Measurements from ENCODE around the gene TMEM117. TPM values are rescaled to one million over a fixed set of nuclear protein-coding genes. Genes with fewer than 3 reads are reported as not detected.
A peak's percentile ranks its signal among the peaks of the same experiment; 100 is the strongest.
"Not testable (repeated sequence)": the region's sequence is repeated elsewhere in the genome, so short reads cannot be mapped to it uniquely, and the experiment has no call there.

The TMEM117 gene
- total RNA-seq, 1 experiment from 2014 or later = 5.3 TPM

- DNase-seq (ENCODE audit: low read depth) = no peak
These were observed 184.7 kb downstream of the TMEM117 start for GRCh38 chr12:44020555-44020954.

GRCh38 chr12:44021471-44021971 lies 185.6 kb downstream of the TMEM117 start:
- no peak for DNase-seq (ENCODE audit: low read depth)

GRCh38 chr12:44025499-44025898 lies 189.6 kb downstream of the TMEM117 start:
- DNase-seq (ENCODE audit: low read depth) = no peak

- no peak for DNase-seq (ENCODE audit: low read depth)
These were observed 190.2 kb downstream of the TMEM117 start for GRCh38 chr12:44026046-44026445.

GRCh38 chr12:44026926-44027325 lies 191.0 kb downstream of the TMEM117 start:
- DNase-seq (ENCODE audit: low read depth) = not testable (repeated sequence)

GRCh38 chr12:44029194-44029593 lies 193.3 kb downstream of the TMEM117 start:
- DNase-seq (ENCODE audit: low read depth) = no peak

GRCh38 chr12:44031472-44032185 lies 195.7 kb downstream of the TMEM117 start:
- DNase-seq (ENCODE audit: low read depth) = peak; percentile 35

- DNase-seq (ENCODE audit: low read depth) = no peak
These were observed 199.0 kb downstream of the TMEM117 start for GRCh38 chr12:44034906-44035305.

GRCh38 chr12:44036875-44037443 lies 201.1 kb downstream of the TMEM117 start:
- DNase-seq (ENCODE audit: low read depth) = no peak

- DNase-seq (ENCODE audit: low read depth) = no peak
These were observed 202.5 kb downstream of the TMEM117 start for GRCh38 chr12:44038411-44038810.

- peak; percentile 18 for DNase-seq (ENCODE audit: low read depth)
These were observed 208.6 kb downstream of the TMEM117 start for GRCh38 chr12:44044491-44044890.

- DNase-seq (ENCODE audit: low read depth) = no peak
These were observed 211.0 kb downstream of the TMEM117 start for GRCh38 chr12:44046732-44047417.

- no peak for DNase-seq (ENCODE audit: low read depth)
These were observed 216.7 kb downstream of the TMEM117 start for GRCh38 chr12:44052554-44052953.

GRCh38 chr12:44053549-44054127 lies 217.8 kb downstream of the TMEM117 start:
- DNase-seq (ENCODE audit: low read depth) = no peak

- DNase-seq (ENCODE audit: low read depth) = no peak
These were observed 218.4 kb downstream of the TMEM117 start for GRCh38 chr12:44054281-44054680.

GRCh38 chr12:44058366-44058765 lies 222.5 kb downstream of the TMEM117 start:
- no peak for DNase-seq (ENCODE audit: low read depth)

GRCh38 chr12:44059476-44059875 lies 223.6 kb downstream of the TMEM117 start:
- DNase-seq (ENCODE audit: low read depth) = no peak

- DNase-seq (ENCODE audit: low read depth) = no peak
These were observed 227.8 kb downstream of the TMEM117 start for GRCh38 chr12:44063671-44064070.

- DNase-seq (ENCODE audit: low read depth) = no peak
These were observed 241.0 kb downstream of the TMEM117 start for GRCh38 chr12:44076871-44077270.

GRCh38 chr12:44077294-44077693 lies 241.4 kb downstream of the TMEM117 start:
- no peak for DNase-seq (ENCODE audit: low read depth)

GRCh38 chr12:44078273-44078672 lies 242.4 kb downstream of the TMEM117 start:
- peak; percentile 32 for DNase-seq (ENCODE audit: low read depth)

GRCh38 chr12:44088647-44089046 lies 252.8 kb downstream of the TMEM117 start:
- no peak for DNase-seq (ENCODE audit: low read depth)
